ENCODE measurements around the gene BSN. TPM values are rescaled to one million over a fixed set of nuclear protein-coding genes. Genes with fewer than 3 reads are reported as not detected.

Gene BSN
- total RNA-seq, 1 donor from 2014 or later: 0.92 TPM

- no peak for TF ChIP-seq CTCF (IDR thresholded peaks at IDR 0.05; ENCODE audit: insufficient read depth, low read length, poor library complexity, severe bottlenecking)
- no peaks in the 10 kb centered on the region for H3K27me3 ChIP-seq (ENCODE audit: control insufficient read depth, insufficient read depth, low read length)
- no peaks in the 10 kb centered on the region for H3K36me3 ChIP-seq (ENCODE audit: control insufficient read depth, insufficient read depth, low read length)
- no peak for DNase-seq (ENCODE audit: low read depth)
- no peak overlapping the region for H3K4me3 ChIP-seq (ENCODE audit: low read depth, low read length)
Measured at GRCh38 chr3:49642708-49643145, 88.5 kb downstream of the BSN start.

GRCh38 chr3:49644684-49645083 is 90.4 kb downstream of the BSN start:
- Histone ChIP-seq H3K27me3 (ENCODE audit: control insufficient read depth, insufficient read depth, low read length) (no peaks in the 10 kb centered on the region), H3K4me3 (ENCODE audit: low read depth, low read length) (no peak overlapping the region), H3K36me3 (ENCODE audit: control insufficient read depth, insufficient read depth, low read length) (no peaks in the 10 kb centered on the region)
- TF ChIP-seq CTCF (IDR thresholded peaks at IDR 0.05; ENCODE audit: insufficient read depth, low read length, poor library complexity, severe bottlenecking): no peak
- DNase-seq (ENCODE audit: low read depth): no peak

GRCh38 chr3:49646236-49646635 is 92.0 kb downstream of the BSN start:
- no peaks in the 10 kb centered on the region for H3K27me3 ChIP-seq (ENCODE audit: control insufficient read depth, insufficient read depth, low read length)
- TF ChIP-seq CTCF (IDR thresholded peaks at IDR 0.05; ENCODE audit: insufficient read depth, low read length, poor library complexity, severe bottlenecking): no peak
- H3K4me3 ChIP-seq (ENCODE audit: low read depth, low read length): no peak overlapping the region
- DNase-seq (ENCODE audit: low read depth): no peak
- H3K36me3 ChIP-seq (ENCODE audit: control insufficient read depth, insufficient read depth, low read length): no peaks in the 10 kb centered on the region

- Histone ChIP-seq H3K27me3 (ENCODE audit: control insufficient read depth, insufficient read depth, low read length) (peaks cover under 1% of the 10 kb centered on the region), H3K36me3 (ENCODE audit: control insufficient read depth, insufficient read depth, low read length) (no peaks in the 10 kb centered on the region), H3K4me3 (ENCODE audit: low read depth, low read length) (no peak overlapping the region)
- TF ChIP-seq CTCF (IDR thresholded peaks at IDR 0.05; ENCODE audit: insufficient read depth, low read length, poor library complexity, severe bottlenecking): no peak
- no peak for DNase-seq (ENCODE audit: low read depth)
Measured at GRCh38 chr3:49647741-49648140, 93.5 kb downstream of the BSN start.

- H3K36me3 ChIP-seq (ENCODE audit: control insufficient read depth, insufficient read depth, low read length): no peaks in the 10 kb centered on the region
- no peak overlapping the region for H3K4me3 ChIP-seq (ENCODE audit: low read depth, low read length)
- peaks cover 4% of the 10 kb centered on the region for H3K27me3 ChIP-seq (ENCODE audit: control insufficient read depth, insufficient read depth, low read length)
- TF ChIP-seq CTCF (IDR thresholded peaks at IDR 0.05; ENCODE audit: insufficient read depth, low read length, poor library complexity, severe bottlenecking): no peak
- no peak for DNase-seq (ENCODE audit: low read depth)
Measured at GRCh38 chr3:49648354-49649019, 94.2 kb downstream of the BSN start.

- DNase-seq (ENCODE audit: low read depth): no peak
- no peak for TF ChIP-seq CTCF (IDR thresholded peaks at IDR 0.05; ENCODE audit: insufficient read depth, low read length, poor library complexity, severe bottlenecking)
- Histone ChIP-seq H3K36me3 (ENCODE audit: control insufficient read depth, insufficient read depth, low read length) (no peaks in the 10 kb centered on the region), H3K27me3 (ENCODE audit: control insufficient read depth, insufficient read depth, low read length) (peaks cover 5% of the 10 kb centered on the region), H3K4me3 (ENCODE audit: low read depth, low read length) (no peak overlapping the region)
Measured at GRCh38 chr3:49649576-49649975, 95.3 kb downstream of the BSN start.

All from kidney epithelial cell (primary cell).